Subcutaneous abdominal adipose tissue (tissue), 5 donors: ENCODE results near the gene OST4.

ENCODE experiments used
- H3K27ac ChIP-seq: one replicate; pipeline ENCODE4 v1.7.0; 2013; ENCODE audit warnings: low read depth, mild to moderate bottlenecking, inconsistent platforms, low read length, moderate library complexity
- H3K27me3 ChIP-seq, 5 donors: one replicate each; pipeline ENCODE4 v1.7.0; 2013; ENCODE audit warnings: low read length in 5 of 5, inconsistent platforms in 1 of 5; ENCODE audit not compliant: control insufficient read depth in 5 of 5, insufficient read depth in 4 of 5
- H3K36me3 ChIP-seq, 5 donors: one replicate each; pipeline ENCODE4 v1.7.0; 2013; ENCODE audit warnings: low read length in 5 of 5; ENCODE audit not compliant: control insufficient read depth in 5 of 5, insufficient read depth in 5 of 5
- H3K4me1 ChIP-seq, 5 donors: one replicate each; pipeline ENCODE4 v1.7.0; 2013; ENCODE audit warnings: low read length in 5 of 5, mild to moderate bottlenecking in 3 of 5, moderate library complexity in 1 of 5; ENCODE audit not compliant: control insufficient read depth in 5 of 5, insufficient read depth in 5 of 5
- H3K4me3 ChIP-seq, 5 donors: one replicate each; pipeline ENCODE4 v1.7.0; 2013; ENCODE audit warnings: low read length in 5 of 5, low read depth in 1 of 5
- H3K9ac ChIP-seq, 5 donors: one replicate each; pipeline ENCODE4 v1.7.0; 2013; ENCODE audit warnings: low read length in 5 of 5, mild to moderate bottlenecking in 4 of 5, moderate library complexity in 3 of 5
- H3K9me3 ChIP-seq, 5 donors: one replicate each; pipeline ENCODE4 v1.7.0; 2013; ENCODE audit warnings: low read length in 5 of 5; ENCODE audit not compliant: control insufficient read depth in 5 of 5
- donor health status: healthy.
- donor health status: healthy.
- donor health status: healthy.
- donor health status: healthy.
- donor health status: healthy.

Gene OST4

DNA sequence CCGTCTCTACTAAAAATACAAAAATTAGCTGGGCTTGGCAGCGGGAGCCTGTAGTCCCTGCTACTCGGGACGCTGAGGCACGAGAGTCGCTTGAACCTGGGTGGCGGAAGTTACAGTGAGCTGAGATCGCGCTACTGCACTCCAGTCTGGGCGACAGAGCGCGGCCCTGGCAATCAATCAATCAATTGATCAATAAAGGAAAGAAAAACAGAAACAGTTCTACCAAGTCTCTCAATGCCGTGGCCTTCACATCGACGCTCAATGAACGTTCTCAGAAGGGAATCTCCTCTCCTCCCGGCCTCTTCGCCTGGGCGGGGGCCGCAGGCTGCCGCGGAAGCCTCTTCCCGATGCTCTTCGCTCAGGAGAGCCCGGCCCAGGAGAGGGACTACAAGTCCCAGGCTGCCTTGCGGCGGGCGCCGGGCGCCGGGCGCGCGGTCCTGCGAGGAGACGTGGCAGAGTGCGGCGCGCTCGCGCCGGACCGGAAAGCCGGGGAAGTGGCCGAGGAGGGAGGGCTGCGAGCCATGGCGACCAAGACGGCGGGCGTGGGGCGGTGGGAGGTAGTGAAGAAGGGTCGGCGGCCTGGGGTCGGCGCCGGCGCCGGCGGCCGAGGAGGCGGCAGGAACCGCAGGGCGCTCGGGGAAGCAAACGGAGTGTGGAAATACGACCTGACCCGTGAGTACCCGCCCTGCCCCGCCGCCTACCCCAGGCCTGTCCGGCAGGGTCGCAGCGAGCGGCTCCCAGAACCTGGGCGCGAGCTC lies 38.8 kb downstream of the OST4 start, which contains the start of gene TMEM214:
Gene TMEM214, plus strand, starts transcription at position 471 of the 758 bp plus-strand sequence. Its CDS starts 51 bp downstream, at position 522.
- Histone ChIP-seq H3K27ac (peak within 1 kb of the TSS; percentile 76), H3K36me3 (peaks cover 0 to 48% (median 32%) of the 10 kb centered on the region in 5 donors), H3K9ac (peak within 1 kb of the TSS; percentile 90 to 99 (median 96)), H3K4me3 (peak within 1 kb of the TSS; percentile 90 to 98 (median 97)), H3K9me3 (no peaks in the 10 kb centered on the region), H3K4me1 (peaks cover 2 to 47% (median 38%) of the 10 kb centered on the region in 5 donors), H3K27me3 (no peaks in the 10 kb centered on the region)

DNA sequence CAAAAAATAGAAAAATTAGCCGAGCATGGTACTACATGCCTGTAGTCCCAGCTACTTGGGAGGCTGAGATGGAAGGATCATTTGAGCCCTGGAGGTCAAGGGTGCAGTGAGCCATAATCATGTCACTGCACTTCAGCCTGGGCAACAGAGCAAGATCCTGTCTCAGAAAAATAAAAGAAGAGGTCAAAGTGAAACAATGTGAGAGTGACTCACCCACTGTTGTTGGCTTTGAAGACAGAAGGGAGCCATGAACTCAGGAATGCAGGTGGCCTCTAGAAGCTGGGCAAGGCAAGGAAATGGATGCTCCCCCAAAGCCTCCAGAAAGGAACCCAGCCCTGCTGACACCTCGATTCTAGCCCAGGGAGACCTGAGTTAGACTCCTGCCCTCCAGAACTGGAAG lies 42.4 kb downstream of the OST4 start:
- no peaks in the 10 kb centered on the region for H3K27me3 ChIP-seq

DNA sequence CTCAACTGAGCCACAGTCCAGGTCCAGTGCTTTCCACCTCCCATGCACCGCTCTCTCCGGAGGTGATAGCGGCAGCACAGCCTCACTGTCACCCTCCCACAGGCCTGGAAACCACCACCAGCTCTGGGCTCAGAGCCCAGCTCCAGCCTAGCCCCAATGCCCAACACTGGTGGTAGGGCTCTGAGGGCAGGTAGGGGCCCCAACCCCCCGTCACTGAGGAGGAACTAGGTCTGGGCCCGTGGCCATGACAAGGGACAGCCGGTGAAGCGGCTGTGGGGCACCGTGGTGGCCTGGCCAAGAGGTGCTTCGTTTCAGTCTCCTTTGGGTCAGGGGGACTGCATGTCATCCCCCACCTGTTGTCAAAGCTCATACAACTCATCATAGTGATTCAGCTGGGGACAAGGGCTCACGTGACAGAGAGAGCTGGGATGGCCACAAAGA lies 44.2 kb downstream of the OST4 start:
- no peak overlapping the region for H3K27ac ChIP-seq

More for the DNA sequence above, 42.4 kb downstream of the OST4 start:
- Histone ChIP-seq H3K4me1 (peaks cover 0 to 30% (median 24%) of the 10 kb centered on the region in 5 donors), H3K9me3 (no peaks in the 10 kb centered on the region), H3K27ac (no peak overlapping the region), H3K9ac (no peak overlapping the region), H3K36me3 (peaks cover 0 to 51% (median 31%) of the 10 kb centered on the region in 5 donors), H3K4me3 (no peak overlapping the region)

DNA sequence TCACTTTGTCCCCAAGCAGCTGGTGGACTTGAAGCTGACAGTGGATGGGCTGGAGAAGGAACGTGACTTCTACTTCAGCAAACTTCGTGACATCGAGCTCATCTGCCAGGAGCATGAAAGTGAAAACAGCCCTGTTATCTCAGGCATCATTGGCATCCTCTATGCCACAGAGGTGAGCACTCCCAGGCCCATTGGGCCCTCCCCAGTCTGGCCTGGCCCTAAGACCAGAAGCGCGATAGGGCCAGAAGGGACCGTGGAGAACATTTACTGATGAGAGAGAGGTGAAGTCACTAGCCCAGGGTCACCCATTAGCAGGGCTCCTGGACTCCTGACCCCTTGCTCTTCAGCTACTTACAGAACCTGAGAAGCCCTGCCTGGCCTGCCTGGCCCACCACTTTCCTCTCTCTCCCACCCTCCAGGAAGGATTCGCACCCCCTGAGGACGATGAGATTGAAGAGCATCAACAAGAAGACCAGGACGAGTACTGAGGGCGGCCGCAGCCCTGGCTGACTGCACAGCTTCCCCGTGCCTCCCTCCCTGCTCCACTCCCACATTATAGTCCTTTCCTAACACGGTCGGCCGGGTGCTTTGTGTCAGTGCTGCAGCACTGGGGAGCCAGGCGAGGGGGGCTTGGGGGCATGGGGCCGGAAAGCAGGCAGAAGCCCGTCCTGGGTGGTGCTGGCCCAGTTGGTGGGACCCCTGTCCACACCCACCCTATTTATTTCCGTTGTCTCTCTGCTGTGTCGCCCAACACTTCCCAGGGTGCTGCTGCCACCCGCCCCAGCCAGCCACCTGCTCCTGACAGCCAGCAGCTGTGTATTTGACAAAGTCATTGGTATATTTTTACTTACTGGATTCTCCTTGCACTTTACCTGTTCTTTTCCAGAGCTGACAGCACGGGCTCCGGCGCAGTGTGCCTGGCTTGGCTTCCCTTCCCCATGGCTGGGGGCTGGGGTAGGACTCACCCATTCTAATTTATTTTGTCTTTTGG lies 45.3 kb downstream of the OST4 start:
- peaks cover 0 to 70% (median 49%) of the 10 kb centered on the region in 5 donors for H3K36me3 ChIP-seq
- H3K9ac ChIP-seq: no peak overlapping the region
- no peak overlapping the region for H3K4me3 ChIP-seq
- no peaks in the 10 kb centered on the region for H3K27me3 ChIP-seq
- no peaks in the 10 kb centered on the region for H3K9me3 ChIP-seq
- H3K27ac ChIP-seq: no peak overlapping the region
- peaks cover 0 to 21% (median 14%) of the 10 kb centered on the region in 5 donors for H3K4me1 ChIP-seq

More for the DNA sequence above, 44.2 kb downstream of the OST4 start:
- Histone ChIP-seq H3K9me3 (no peaks in the 10 kb centered on the region), H3K4me1 (peaks cover 0 to 16% (median 9%) of the 10 kb centered on the region in 5 donors), H3K4me3 (no peak overlapping the region), H3K36me3 (peaks cover 0 to 68% (median 48%) of the 10 kb centered on the region in 5 donors), H3K27me3 (no peaks in the 10 kb centered on the region), H3K9ac (no peak overlapping the region)

DNA sequence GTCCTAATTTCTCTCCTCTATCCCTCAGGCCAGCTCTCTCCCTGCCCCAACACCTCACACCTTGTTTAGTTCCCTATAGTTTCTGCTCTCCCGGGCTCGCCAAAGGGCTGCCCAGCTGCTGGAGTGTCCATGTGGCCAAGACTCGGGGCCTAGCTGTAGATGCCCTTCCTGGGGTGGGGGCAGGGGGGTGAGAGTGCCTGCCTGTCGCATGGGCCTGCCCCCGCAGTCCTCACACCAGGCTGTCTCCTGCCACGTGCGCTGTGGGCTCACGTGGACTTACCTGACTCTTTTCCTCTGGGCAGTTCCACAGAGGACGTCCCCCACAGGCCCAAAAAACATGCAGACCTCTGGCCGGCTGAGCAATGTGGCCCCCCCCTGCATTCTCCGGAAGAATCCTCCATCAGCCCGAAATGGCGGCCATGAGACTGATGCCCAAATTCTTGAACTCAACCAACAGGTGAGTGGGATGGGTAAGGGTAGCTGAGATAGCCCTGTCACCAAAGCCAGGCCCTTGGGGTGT lies 46.1 kb downstream of the OST4 start:
- Histone ChIP-seq H3K27ac (no peak overlapping the region), H3K4me1 (peaks cover 1 to 25% (median 22%) of the 10 kb centered on the region in 5 donors), H3K9ac (no peak overlapping the region), H3K36me3 (peaks cover 0 to 70% (median 49%) of the 10 kb centered on the region in 5 donors), H3K27me3 (no peaks in the 10 kb centered on the region), H3K4me3 (no peak overlapping the region), H3K9me3 (no peaks in the 10 kb centered on the region)

DNA sequence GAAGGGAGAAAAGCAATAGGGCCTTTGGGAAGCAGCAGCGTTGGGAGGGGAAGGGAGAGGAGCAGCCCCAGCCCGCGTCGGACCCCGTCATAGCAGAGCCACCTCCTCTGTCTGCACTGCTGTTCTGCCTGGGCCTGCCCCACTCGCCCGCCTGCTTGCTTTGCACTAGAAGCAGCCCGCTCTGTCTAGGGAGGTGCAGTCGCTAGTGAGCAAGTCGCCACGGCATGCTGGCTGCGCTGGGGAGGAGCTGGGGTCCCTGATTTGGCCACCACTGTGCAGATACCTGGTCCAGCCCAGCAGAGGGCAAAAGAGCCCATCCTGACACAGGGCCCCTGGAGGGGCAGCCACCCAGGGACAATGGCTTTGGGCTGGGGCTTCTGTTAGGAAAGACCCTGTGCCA lies 46.6 kb downstream of the OST4 start:
- Histone ChIP-seq H3K9ac (no peak overlapping the region), H3K9me3 (no peaks in the 10 kb centered on the region), H3K27me3 (no peaks in the 10 kb centered on the region), H3K4me1 (peaks cover 7 to 25% (median 22%) of the 10 kb centered on the region in 5 donors), H3K36me3 (peaks cover 0 to 69% (median 49%) of the 10 kb centered on the region in 5 donors), H3K4me3 (no peak overlapping the region), H3K27ac (no peak overlapping the region)

- Histone ChIP-seq H3K9ac (no peak overlapping the region), H3K27ac (no peak overlapping the region), H3K9me3 (no peaks in the 10 kb centered on the region), H3K36me3 (peaks cover 0 to 63% (median 49%) of the 10 kb centered on the region in 5 donors), H3K27me3 (no peaks in the 10 kb centered on the region), H3K4me1 (peaks cover 11 to 31% (median 28%) of the 10 kb centered on the region in 5 donors), H3K4me3 (no peak overlapping the region)
These were observed 47.3 kb downstream of the OST4 start for GRCh38 chr2:27024188-27024587.

DNA sequence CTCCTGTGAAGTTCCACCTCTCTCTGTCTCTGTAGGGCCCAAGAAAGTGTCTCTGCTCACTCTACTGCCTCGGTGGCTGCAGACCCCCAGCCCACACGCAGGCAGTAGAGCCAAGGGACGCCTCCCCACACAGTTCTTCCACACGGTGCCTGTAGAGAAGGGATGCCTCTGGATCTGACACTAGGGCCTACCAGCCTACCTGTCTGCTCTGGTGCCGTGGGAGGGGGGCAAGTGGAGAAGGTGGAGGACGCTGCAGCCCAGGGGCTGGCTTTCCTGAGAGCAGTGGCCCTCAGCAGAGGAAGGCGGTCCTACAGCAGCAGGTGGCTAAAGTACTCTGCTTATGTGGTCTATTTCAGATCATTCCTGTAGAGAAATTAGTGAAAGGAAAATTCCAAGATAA lies 47.7 kb downstream of the OST4 start:
- H3K4me1 ChIP-seq: peaks cover 11 to 34% (median 28%) of the 10 kb centered on the region in 5 donors
- H3K27me3 ChIP-seq: no peaks in the 10 kb centered on the region
- H3K27ac ChIP-seq: no peak overlapping the region
- peaks cover 0 to 60% (median 49%) of the 10 kb centered on the region in 5 donors for H3K36me3 ChIP-seq
- no peak overlapping the region for H3K4me3 ChIP-seq
- H3K9ac ChIP-seq: no peak overlapping the region
- no peaks in the 10 kb centered on the region for H3K9me3 ChIP-seq

- H3K9me3 ChIP-seq: no peaks in the 10 kb centered on the region
- peaks cover 0 to 41% (median 33%) of the 10 kb centered on the region in 5 donors for H3K36me3 ChIP-seq
- H3K27ac ChIP-seq: peak overlapping the region; percentile 78
- H3K4me1 ChIP-seq: peaks cover 15 to 56% (median 49%) of the 10 kb centered on the region in 5 donors
- H3K9ac ChIP-seq: peak overlapping the region in 3 of 5 donors; percentile 17 to 30 (median 23)
- H3K4me3 ChIP-seq: no peak overlapping the region
- no peaks in the 10 kb centered on the region for H3K27me3 ChIP-seq
These were observed 50.0 kb downstream of the OST4 start for GRCh38 chr2:27021253-27022049.
